ENCODE measurements around the gene ASIC3.

The ASIC3 gene

DNA sequence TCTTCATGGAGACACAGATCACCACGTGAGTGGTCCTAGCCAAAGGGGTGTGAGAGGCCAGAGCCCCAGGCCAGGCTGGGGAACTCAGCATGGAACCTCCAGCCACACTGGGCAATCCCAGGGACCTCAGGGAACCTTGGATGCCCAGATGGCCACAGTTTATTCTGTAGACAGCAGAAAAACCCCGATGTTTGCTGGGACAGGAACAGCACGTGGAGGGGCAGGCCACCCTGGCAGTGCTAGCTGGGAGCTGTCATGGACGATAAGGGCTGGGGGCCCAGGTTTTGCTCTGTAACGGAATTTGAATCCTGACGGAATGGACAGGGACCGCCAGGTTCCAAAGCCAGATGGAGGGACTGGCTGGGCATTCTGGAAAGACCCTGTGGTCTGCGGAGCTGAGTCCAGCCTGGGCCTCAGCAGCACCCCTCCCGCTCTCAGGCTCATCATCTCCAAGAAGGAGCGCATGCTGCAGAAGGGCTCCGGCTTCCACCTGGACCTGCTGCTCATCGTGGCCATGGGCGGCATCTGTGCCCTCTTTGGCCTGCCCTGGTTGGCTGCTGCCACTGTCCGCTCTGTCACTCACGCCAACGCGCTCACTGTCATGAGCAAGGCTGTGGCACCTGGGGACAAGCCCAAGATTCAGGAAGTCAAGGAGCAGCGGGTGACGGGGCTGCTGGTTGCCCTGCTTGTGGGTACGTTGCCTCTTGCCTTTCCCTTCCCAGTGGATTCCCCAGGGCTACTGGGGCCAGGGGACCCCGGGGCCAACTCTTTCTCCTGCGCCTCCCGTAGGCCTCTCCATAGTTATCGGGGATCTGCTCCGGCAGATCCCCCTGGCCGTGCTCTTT lies 26.7 kb downstream of the ASIC3 start:
- no peak for DNase-seq

DNA sequence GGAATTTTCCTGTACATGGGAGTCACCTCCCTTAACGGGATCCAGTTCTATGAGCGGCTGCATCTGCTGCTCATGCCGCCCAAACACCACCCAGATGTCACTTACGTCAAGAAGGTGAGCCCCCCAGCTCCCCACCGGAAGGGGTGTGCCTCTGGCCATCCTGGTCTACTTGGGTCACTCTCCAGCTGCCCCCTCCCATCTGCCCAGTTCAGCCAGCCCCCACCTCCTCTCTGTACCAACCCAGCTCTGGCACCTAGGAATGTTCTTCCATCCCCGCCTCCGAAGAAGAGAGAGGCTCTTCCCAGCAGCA lies 27.3 kb downstream of the ASIC3 start:
- DNase-seq, result no peak

DNA sequence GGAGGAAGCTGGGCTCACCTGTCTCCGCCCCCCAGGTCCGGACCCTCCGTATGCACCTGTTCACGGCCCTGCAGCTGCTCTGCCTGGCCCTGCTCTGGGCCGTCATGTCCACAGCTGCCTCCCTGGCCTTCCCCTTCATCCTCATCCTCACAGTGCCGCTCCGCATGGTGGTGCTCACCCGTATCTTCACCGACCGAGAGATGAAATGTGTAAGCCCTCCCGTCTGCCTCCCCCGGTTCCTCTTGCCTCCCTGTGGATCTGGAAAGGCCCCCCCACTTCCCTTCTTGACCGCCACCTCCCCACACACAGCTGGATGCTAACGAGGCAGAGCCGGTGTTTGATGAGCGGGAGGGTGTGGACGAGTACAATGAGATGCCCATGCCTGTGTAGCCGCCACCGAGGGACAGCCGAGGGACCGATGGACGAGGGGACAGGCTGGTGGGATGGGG lies 27.7 kb downstream of the ASIC3 start:
- no peak for DNase-seq

DNA sequence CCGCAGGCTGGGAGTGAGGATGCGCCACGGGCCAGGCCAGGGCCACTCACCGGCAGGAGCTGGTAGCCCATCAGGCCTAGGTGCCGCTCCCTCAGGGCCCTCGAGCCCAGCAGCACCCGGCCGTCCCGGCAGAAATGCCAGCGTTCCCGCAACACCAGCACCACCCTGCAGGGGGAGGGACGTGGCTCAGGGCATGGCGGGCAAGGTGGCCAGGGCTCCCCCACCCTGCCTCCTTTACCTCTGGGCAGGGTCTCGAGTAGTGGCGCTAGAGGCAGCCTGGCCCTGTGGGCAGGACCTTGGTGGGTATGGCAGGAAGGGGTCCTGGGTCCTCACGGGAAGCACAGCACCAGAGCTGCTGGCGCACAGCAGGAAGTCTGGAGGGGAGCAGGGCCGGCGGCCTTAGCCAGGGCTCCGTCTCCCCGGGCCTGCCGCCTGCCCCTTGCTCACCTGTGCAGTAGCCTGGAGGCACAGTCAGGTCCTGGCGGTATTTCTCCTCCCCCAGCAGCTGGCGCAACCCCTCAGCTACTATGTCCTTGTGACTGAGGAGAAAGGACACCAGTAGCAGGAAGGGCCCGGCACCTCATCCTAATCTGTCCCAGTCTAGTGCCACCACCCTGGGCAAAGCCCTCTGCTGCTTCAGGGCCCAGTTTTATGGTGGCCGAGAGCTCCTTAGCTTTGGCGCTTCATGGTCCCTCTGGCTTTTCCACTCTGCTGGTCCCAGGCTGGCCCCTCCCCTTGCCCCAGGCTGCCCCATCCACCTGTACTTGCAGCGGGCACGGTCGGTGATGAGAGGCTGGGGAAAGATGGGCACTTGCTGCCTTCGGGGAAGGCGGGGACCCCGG lies 28.8 kb downstream of the ASIC3 start:
- no peak for DNase-seq

GRCh38 chr7:151077705-151078232 lies 29.4 kb downstream of the ASIC3 start:
- DNase-seq, result no peak

GRCh38 chr7:151078233-151079040 lies 30.1 kb downstream of the ASIC3 start:
- DNase-seq, result no peak

DNA sequence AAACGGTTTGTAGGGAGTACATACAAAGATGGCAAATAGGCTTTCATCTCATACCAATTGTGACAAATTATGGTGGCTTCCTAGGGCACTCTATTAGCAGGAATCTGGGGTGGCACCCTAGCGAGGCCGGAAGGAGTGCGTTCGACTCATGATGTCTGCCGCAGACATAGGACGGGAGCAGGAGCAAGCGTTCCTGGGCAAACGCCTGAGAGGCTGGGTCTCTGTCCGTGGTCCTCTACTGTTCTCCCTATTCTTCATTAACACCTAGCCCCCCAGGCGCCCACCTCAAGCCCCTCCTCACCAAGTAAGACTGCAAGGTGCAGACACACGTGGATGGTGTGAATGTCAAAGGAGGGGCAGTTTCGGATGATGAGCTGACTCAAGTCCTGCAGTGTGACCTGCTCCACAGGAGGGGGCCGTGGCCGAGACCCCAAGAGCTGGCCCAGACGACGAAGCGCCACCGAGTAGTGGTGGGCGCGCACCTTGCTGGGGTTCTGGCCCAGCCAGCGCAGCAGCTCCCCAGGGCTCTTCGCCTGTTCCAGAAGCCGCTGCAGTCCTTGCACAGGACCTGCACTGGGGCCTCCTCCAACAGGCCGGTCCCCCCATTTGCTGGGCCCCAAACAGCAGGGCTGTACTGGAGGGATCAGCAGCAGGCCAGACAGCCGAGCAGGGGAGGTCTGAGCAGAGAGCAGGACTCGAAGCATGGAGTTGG lies 31.0 kb downstream of the ASIC3 start:
- DNase-seq, result no peak

GRCh38 chr7:151080067-151080521 lies 31.8 kb downstream of the ASIC3 start:
- DNase-seq, result no peak

DNA sequence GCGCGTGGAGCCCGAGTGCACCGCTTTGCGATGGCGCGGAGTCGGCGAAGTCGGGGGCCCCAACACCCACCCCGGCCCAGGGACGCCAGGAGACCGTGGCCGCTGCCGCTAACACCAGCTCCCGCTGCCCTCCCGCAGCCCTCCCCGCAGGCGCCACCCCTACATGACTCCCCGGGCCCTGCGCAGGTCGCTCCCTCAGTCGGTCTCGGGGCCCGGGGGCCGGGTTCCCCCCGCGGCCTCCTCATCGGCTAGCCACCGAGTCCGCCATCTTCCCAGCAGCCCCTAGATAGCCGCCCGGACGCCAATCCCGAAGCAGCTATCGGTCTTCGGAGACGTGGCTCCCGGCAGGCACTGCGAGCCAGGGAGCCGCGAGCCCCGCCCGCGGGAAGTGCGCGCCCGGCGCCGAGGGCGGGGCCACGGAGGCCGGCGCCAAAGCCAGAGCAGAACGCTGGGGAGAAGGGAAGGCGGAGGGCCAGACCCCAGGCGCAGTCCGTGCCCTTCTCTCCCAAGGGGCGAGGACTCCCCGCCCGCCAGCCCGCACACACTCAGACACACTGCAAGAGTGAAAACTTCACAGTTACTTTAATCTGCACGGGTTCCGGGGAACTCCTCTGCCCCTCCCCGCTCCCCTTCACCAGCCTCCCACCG lies 32.3 kb downstream of the ASIC3 start, which contains the start of gene FASTK:
TSS of gene FASTK (minus strand) at position 288 of the 648 bp plus-strand sequence. CDS start at position 245, 43 bp downstream.
- DNase-seq, result peak; percentile 78

GRCh38 chr7:151081170-151082101 lies 33.1 kb downstream of the ASIC3 start:
- no peak for DNase-seq

- DNase-seq, result no peak
These were observed 34.1 kb downstream of the ASIC3 start for GRCh38 chr7:151082141-151083070.

DNA sequence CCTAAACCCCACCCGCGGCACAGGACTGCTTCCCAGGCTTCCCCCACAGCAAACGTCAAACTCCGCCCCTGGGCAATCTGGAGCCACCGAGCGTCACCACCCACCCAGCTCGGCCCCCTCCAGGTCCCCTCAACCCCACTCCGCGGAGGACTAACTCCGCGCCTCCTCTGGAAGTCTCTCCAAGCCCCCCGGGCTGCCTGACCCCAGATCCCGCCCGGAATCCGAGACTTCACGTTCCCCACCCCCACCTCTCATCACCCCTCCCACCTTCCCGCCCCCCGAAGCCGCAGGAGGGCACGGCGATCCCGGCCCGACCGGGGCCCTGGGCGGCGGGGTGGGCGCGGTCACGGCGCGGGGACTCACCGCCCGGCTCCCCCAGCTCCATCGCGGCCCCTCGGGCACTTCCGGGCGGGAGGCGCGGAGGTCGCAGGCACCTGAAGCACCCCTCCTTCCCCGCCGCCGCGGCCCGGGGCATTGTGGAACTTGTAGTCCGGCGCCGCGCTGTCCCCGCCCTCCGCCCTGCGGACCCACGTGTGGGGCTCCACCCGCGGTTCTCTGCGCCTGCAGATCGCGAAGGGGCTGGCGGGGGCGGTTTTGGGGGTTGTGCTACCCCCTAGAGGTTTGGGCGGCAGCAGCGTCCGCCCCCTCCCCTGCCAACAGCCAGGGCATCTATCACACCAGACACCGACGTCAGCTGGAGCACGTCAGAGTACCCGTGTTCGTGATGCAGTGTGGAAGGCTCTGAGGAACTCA lies 34.9 kb downstream of the ASIC3 start, which contains the start of gene TMUB1:
TSS of gene TMUB1 (minus strand) at position 423 of the 753 bp plus-strand sequence. CDS start 930 bp downstream, outside the sequence.
- DNase-seq, result peak; percentile 74

- no peak for DNase-seq
These were observed 35.5 kb downstream of the ASIC3 start for GRCh38 chr7:151083824-151084160.

- no peak for DNase-seq
These were observed 37.0 kb downstream of the ASIC3 start for GRCh38 chr7:151085329-151085690.

DNA sequence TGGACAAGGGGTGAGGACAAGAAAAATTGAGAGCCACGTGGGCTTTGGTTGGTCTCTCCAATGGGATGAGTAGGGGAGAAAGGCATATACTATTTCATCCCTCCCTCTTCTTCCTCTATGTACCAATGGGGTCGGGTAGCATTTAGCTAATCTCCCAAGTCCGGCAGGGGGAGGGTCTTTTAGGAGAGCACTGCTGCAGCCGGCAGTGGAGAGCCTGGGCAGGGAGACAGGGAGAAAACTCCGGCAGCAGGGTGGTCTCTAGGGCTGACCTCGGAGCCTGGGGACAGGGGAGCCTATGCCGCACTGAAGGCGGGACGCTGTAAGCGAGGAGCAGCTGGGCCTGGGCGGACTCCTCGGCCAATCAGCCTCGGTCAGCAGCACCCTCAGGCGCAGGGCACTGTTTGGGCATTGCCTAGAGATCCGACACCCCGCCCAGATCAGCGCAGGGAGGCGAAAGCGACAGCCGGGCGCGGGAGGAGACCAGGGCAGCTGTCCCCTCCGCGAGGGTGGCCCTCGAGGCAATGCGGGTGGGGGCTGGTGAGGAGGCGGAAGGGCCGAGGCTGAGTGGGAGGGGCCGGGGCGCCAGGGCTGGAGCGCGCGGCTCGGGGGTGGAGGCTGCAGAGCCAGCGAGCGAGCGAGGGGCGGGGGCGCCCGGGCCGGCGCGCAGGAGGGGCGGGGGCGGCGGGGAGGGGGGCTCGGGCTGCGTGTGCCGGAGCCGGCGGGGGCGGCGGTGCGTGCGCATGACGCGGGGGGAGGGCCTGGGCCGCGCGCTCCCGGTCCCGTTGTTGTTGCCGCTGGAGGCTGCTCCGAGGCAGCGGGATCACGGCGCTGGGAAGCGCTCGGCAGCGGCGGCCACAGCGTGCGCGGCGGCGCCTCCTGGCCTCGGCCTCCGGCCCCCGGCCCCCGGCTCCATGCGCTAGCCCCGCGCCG lies 37.6 kb downstream of the ASIC3 start, which contains the start of gene AGAP3:
TSS of gene AGAP3 (plus strand) at position 785 of the 930 bp plus-strand sequence. CDS start 267 bp downstream, outside the sequence.
- peak; percentile 29 for DNase-seq

DNA sequence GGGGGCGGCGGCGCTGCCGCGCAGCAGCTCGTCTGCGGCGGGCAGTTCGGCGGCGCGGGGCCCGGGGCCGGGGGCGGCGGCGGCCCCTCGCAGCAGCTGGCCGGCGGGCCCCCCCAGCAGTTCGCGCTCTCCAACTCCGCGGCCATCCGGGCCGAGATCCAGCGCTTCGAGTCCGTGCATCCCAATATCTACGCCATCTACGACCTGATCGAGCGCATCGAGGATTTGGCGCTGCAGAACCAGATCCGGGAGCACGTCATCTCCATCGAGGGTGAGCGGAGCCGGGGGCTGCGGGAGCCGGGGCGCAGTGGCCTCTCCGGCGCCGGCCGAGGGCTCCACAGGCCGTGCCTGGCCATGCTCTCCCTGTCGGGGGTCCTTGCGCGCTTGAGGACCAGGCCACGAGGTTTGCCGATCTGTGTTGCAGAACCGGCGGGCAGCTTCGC lies 38.5 kb downstream of the ASIC3 start:
- no peak for DNase-seq

Measured in activated CD4-positive, alpha-beta T cell treated with anti-CD3 and anti-CD28 coated beads for 1 hour (primary cell).